ENCODE data around the gene STX1B.
A peak's percentile ranks its signal among the peaks of the same experiment; 100 is the strongest.
"Not testable (repeated sequence)": the region's sequence is repeated elsewhere in the genome, so short reads cannot be mapped to it uniquely, and the experiment has no call there.

STX1B gene

GRCh38 chr16:31010585-31011325, at the start of gene STX1B:
TSS of gene STX1B (minus strand) at chr16:31010638. CDS start at chr16:31010396, 242 bp downstream.
- DNase-seq (ENCODE audit: low spot score): peak; percentile 78

GRCh38 chr16:31055613-31056012, 45.2 kb upstream of the STX1B start:
- no peak for DNase-seq (ENCODE audit: low spot score)

GRCh38 chr16:31052114-31052513, 41.7 kb upstream of the STX1B start:
- peak; percentile 93 for DNase-seq (ENCODE audit: low spot score)

- DNase-seq (ENCODE audit: low spot score): no peak
These were observed 40.0 kb upstream of the STX1B start for GRCh38 chr16:31050280-31051030.

GRCh38 chr16:31043898-31044481, 33.6 kb upstream of the STX1B start:
- DNase-seq (ENCODE audit: low spot score): no peak

GRCh38 chr16:31043352-31043751, 32.9 kb upstream of the STX1B start:
- no peak for DNase-seq (ENCODE audit: low spot score)

GRCh38 chr16:31042866-31043265, 32.4 kb upstream of the STX1B start:
- DNase-seq (ENCODE audit: low spot score): no peak

- no peak for DNase-seq (ENCODE audit: low spot score)
These were observed 28.6 kb upstream of the STX1B start for GRCh38 chr16:31038993-31039392.

GRCh38 chr16:31036691-31037090, 26.3 kb upstream of the STX1B start:
- no peak for DNase-seq (ENCODE audit: low spot score)

- peak; percentile 98 for DNase-seq (ENCODE audit: low spot score)
These were observed 23.5 kb upstream of the STX1B start for GRCh38 chr16:31033709-31034492.

- DNase-seq (ENCODE audit: low spot score): peak; percentile 95
These were observed 22.6 kb upstream of the STX1B start, which contains the start of gene STX4 for GRCh38 chr16:31032736-31033708. TSS of gene STX4 (plus strand) at chr16:31033558. CDS start at chr16:31033806, 248 bp downstream.

- no peak for DNase-seq (ENCODE audit: low spot score)
These were observed 20.8 kb upstream of the STX1B start for GRCh38 chr16:31031276-31031675.

GRCh38 chr16:31029272-31029671, 18.8 kb upstream of the STX1B start:
- no peak for DNase-seq (ENCODE audit: low spot score)

GRCh38 chr16:31025339-31025738, 14.9 kb upstream of the STX1B start:
- no peak for DNase-seq (ENCODE audit: low spot score)

- no peak for DNase-seq (ENCODE audit: low spot score)
These were observed 13.3 kb upstream of the STX1B start for GRCh38 chr16:31023627-31024226.

- no peak for DNase-seq (ENCODE audit: low spot score)
These were observed 12.8 kb upstream of the STX1B start for GRCh38 chr16:31023252-31023602.

- no peak for DNase-seq (ENCODE audit: low spot score)
These were observed 12.3 kb upstream of the STX1B start for GRCh38 chr16:31022544-31023251.

- no peak for DNase-seq (ENCODE audit: low spot score)
These were observed 10.1 kb upstream of the STX1B start for GRCh38 chr16:31020536-31020935.

- not testable (repeated sequence) for DNase-seq (ENCODE audit: low spot score)
These were observed 7.3 kb upstream of the STX1B start for GRCh38 chr16:31017756-31018155.

GRCh38 chr16:31016018-31016417, 5.6 kb upstream of the STX1B start:
- no peak for DNase-seq (ENCODE audit: low spot score)

Data from AG08396 (cell line).